T-cell (primary cell): ENCODE measurements around the gene USP48. TPM values are rescaled to one million over a fixed set of nuclear protein-coding genes. Genes with fewer than 3 reads are reported as not detected.

ENCODE experiments used
- ATAC-seq, 4 experiments: fragments of 200-7000 bp in 3 of 4; fragments of 150-1000 bp in 1 of 4; cut with Tn5 transposase; replicated peaks in 1 of 4; 1 replicate in 3 of 4; 2 replicates in 1 of 4; pipeline ENCODE4 v1.10.0; 2021; ENCODE audit warnings: moderate library complexity in 3 of 4, mild to moderate bottlenecking in 2 of 4, moderate number of reproducible peaks in 1 of 4
- CTCF ChIA-PET, 2 donors: fragments of 300-600 bp; sonication (Branson Sonifier 250); formaldehyde crosslinking; loops; one replicate each; lab custom pipeline; 2022; ENCODE audit warnings: antibody characterized with exemption in 2 of 2; lab: Charles Lee
- POLR2A ChIA-PET, 2 donors: fragments of 300-600 bp; sonication (Branson Sonifier 250); formaldehyde crosslinking; loops; one replicate each; lab custom pipeline; 2022; ENCODE audit warnings: antibody characterized with exemption in 2 of 2; lab: Charles Lee
- DNase-seq, 35 experiments: peaks; one replicate each; pipeline versions ENCODE4 v3.0.0 to v3.0.0-alpha.2; 2013 to 2023
- H3K27ac ChIP-seq: one replicate; pipeline ENCODE4 v1.5.1; 2013; ENCODE audit warnings: low read length
- H3K27me3 ChIP-seq, 2 experiments: replicated peaks in 1 of 2; 1 replicate in 1 of 2; 2 replicates in 1 of 2; pipeline versions ENCODE4 v1.6.1 to v1.7.0; 2013; ENCODE audit warnings: low read length in 1 of 2, mixed read lengths in 1 of 2; ENCODE audit not compliant: control insufficient read depth in 2 of 2, insufficient read depth in 2 of 2; ENCODE audit errors: extremely low read depth in 1 of 2
- H3K36me3 ChIP-seq, 2 donors: 1 replicate in 1 of 2; 2 replicates in 1 of 2; pipeline versions ENCODE4 v1.6.1 to v1.7.0; 2013; ENCODE audit warnings: low read length in 1 of 2; ENCODE audit not compliant: control insufficient read depth in 2 of 2, insufficient read depth in 1 of 2; ENCODE audit errors: extremely low read depth in 1 of 2
- H3K4me1 ChIP-seq, 2 experiments: 1 replicate in 1 of 2; 2 replicates in 1 of 2; pipeline versions ENCODE4 v1.6.1 to v1.7.0; 2013; ENCODE audit warnings: low read length in 2 of 2, mixed read lengths in 1 of 2; ENCODE audit not compliant: insufficient read depth in 2 of 2, control insufficient read depth in 1 of 2; ENCODE audit errors: extremely low read depth in 1 of 2
- H3K4me3 ChIP-seq, 2 donors: 1 replicate in 1 of 2; 2 replicates in 1 of 2; pipeline versions ENCODE4 v1.5.1 to v1.7.0; 2013; ENCODE audit warnings: mild to moderate bottlenecking in 2 of 2, low read length in 1 of 2, moderate library complexity in 1 of 2; ENCODE audit not compliant: control insufficient read depth in 1 of 2; ENCODE audit errors: extremely low read depth in 1 of 2
- H3K9me3 ChIP-seq: 2 replicates; pipeline ENCODE4 v1.7.0; 2013
- H3K27ac Mint-ChIP-seq, 2 donors: one replicate each; pipeline ENCODE4 v1.8.0; 2020 to 2021; ENCODE audit warnings: mild to moderate bottlenecking in 2 of 2, mixed read lengths in 2 of 2
- H3K27me3 Mint-ChIP-seq, 2 donors: one replicate each; pipeline ENCODE4 v1.8.0; 2021 to 2022; ENCODE audit warnings: mixed read lengths in 2 of 2
- H3K36me3 Mint-ChIP-seq: one replicate; pipeline ENCODE4 v1.8.0; 2021; ENCODE audit warnings: mixed read lengths
- H3K4me1 Mint-ChIP-seq, 3 donors: one replicate each; pipeline ENCODE4 v1.8.0; 2020 to 2022; ENCODE audit warnings: mixed read lengths in 3 of 3, mild to moderate bottlenecking in 1 of 3
- H3K4me3 Mint-ChIP-seq, 3 donors: one replicate each; pipeline ENCODE4 v1.8.0; 2020 to 2022; ENCODE audit warnings: mild to moderate bottlenecking in 3 of 3, mixed read lengths in 3 of 3, moderate library complexity in 3 of 3
- H3K9me3 Mint-ChIP-seq, 3 donors: one replicate each; pipeline ENCODE4 v1.8.0; 2020 to 2022; ENCODE audit warnings: mixed read lengths in 3 of 3
- WGBS: methylation state at CpG from one replicate; pipeline ENCODE4 v1.1.5; 2013; ENCODE audit warnings: missing lambda C conversion rate; ENCODE audit not compliant: insufficient coverage; 5-methylcytosine and 5-hydroxymethylcytosine counted together
- total RNA-seq, 35 experiments: library from RNA in 6 of 35; stranded (reverse) in 6 of 35; fragments of 120-200 nt in 1 of 35; gene quantifications; one replicate each; pipeline versions ENCODE4 v1.2.1 to v1.2.4 and lab custom pipeline; 2013 to 2026

USP48 gene
- total RNA-seq, 5 donors from 2014 or later (not counting 1 experiment from before 2014, with no cell fraction given), result 65.8 to 95.6 (median 77.5) TPM

DNA sequence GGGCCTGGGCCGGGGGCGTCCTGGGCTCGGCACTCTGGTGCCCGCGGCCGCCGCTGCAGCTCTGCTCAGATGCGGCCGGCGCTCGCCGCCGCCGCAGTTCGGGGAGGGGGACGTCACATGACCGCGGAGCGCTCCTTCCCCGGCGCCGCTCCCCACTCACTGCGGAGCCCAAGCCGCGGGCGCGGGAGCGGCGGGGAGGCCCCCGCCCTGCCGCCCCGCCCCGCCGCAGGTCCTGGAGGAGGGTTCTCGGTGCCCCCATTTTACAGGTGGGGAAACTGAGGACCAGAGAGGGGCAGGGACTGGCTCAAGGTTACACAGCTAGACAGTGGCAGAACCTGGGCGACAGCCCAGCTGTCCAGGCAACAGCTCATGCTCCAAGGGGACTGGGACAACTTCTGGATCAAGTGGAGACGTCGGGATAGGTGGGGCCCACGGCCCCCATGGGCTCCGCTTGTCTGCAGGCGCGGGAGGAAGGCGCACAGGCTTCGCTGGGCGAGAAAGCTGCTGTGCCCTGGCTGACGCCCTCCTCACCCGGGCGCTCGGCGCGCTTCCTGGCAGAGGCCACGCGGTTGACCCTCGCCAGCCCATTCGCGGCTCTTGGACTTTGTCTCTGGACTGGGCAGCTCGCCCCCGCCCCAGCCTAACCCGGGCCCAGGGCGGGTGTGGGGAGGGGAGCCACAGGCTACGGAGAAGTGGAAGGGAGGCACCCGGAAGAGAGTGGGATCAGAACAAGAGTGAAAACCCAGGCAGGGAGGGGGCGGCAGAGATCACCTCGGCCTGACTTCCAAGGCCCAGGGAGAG, 113.5 kb downstream of the USP48 start, which contains the start of gene RAP1GAP:
TSS of gene RAP1GAP (minus strand) at position 100 of the 801 bp plus-strand sequence. CDS start 49,325 bp downstream, outside the sequence.
- ATAC-seq (peak; percentile 72 to 78 (median 78)), DNase-seq (peak in 10 of 35 experiments; percentile 10 to 54 (median 28))
- POLR2A ChIA-PET, result no interaction called here
- peak within 1 kb of the TSS; percentile 60 to 65 (median 62) for H3K4me3 Mint-ChIP-seq
- H3K27ac Mint-ChIP-seq, result no peak within 1 kb of the TSS
- H3K36me3 Mint-ChIP-seq, result no peaks in the 10 kb centered on the region
- H3K27me3 ChIP-seq, result peaks cover 0 to 56% of the 10 kb centered on the region in 2 experiments
- peaks cover 9 to 14% (median 10%) of the 10 kb centered on the region in 3 donors for H3K4me1 Mint-ChIP-seq
- H3K36me3 ChIP-seq, result no peaks in the 10 kb centered on the region
- peaks cover 0 to 24% of the 10 kb centered on the region in 2 experiments for H3K4me1 ChIP-seq
- no peak within 1 kb of the TSS for H3K27ac ChIP-seq
- peak within 1 kb of the TSS; percentile 48 to 79 for H3K4me3 ChIP-seq
- H3K9me3 Mint-ChIP-seq, result no peaks in the 10 kb centered on the region
- WGBS, result under 1% methylated on average over 62 of the region's 64 CpGs
- H3K9me3 ChIP-seq, result no peaks in the 10 kb centered on the region
- H3K27me3 Mint-ChIP-seq, result peaks cover 16 to 38% of the 10 kb centered on the region in 2 donors
- CTCF ChIA-PET, result no interaction called here

DNA sequence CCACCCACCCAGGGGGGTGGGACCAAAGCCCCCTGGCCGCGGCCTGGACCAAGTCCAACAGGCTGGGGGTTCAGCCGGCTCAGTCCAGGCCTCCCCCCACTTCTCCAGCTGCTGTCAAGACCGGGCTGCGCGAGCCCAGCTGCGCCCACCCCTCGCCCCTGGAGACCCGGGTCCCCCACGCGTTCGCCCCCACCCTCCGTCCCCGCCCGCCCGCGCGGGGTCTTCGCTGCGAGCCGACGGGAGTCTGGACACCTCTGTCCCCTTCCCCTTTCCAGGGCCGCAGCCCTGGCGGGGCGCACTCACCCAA, 114.0 kb downstream of the USP48 start:
- ChIA-PET POLR2A (no interaction called here), CTCF (no interaction called here)
- Mint-ChIP-seq H3K4me1 (peaks cover 9 to 14% (median 10%) of the 10 kb centered on the region in 3 donors), H3K4me3 (peak overlapping the region in 1 of 3 donors; percentile 65), H3K27ac (no peak overlapping the region), H3K27me3 (peaks cover 22 to 43% of the 10 kb centered on the region in 2 donors), H3K36me3 (no peaks in the 10 kb centered on the region), H3K9me3 (no peaks in the 10 kb centered on the region)
- ATAC-seq (peak in 1 of 4 experiments; percentile 14), DNase-seq (no peak)
- Histone ChIP-seq H3K9me3 (no peaks in the 10 kb centered on the region), H3K36me3 (no peaks in the 10 kb centered on the region), H3K4me1 (peaks cover 0 to 24% of the 10 kb centered on the region in 2 experiments), H3K27me3 (peaks cover 0 to 61% of the 10 kb centered on the region in 2 experiments), H3K27ac (no peak overlapping the region), H3K4me3 (peak overlapping the region; percentile 10 to 79)
- WGBS, result 2% methylated on average over 25 of the region's 25 CpGs

DNA sequence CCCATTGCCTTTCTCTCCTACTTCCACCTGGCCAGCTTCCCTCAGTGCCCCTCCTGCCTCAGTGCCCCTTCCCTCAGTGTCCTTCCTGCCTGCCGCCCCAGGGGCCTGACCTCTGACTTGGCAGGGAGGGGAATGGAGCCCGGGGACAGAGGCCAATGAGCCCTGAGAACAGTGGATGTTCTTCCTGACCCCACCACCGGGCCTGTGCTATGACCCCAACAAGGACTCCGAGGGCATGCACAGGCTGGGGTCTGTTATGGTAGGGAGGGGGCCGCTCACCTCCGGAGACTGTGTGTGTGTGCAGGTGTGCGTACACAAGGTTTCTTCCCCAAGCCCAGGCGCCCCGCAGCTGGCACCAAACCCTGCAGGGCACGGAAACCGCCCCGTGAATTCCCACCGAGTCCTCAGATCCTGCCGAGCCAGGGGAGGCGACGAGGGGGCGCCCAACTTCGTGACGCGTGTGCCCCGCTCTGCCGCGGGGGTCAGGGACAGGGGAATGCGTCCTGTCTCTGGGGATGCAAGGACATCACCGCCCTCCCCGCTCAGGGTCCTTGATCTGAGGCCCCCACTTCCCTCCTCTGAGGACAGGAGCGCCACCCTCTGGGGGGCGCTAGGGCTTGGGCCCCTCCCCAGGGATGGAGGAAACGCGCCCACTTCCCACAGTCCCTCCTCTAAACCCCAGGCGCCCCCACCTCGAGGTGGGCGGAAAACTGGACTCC, 114.6 kb downstream of the USP48 start:
- H3K4me3 ChIP-seq, result peak overlapping the region; percentile 10 to 33
- Mint-ChIP-seq H3K4me3 (peak overlapping the region in 2 of 3 donors; percentile 21 to 65), H3K36me3 (no peaks in the 10 kb centered on the region), H3K27me3 (peaks cover 24 to 47% of the 10 kb centered on the region in 2 donors), H3K27ac (no peak overlapping the region), H3K4me1 (peaks cover 9 to 14% (median 10%) of the 10 kb centered on the region in 3 donors), H3K9me3 (no peaks in the 10 kb centered on the region)
- POLR2A ChIA-PET, result no interaction called here
- DNase-seq (no peak), ATAC-seq (peak in 1 of 4 experiments; percentile 19)
- peaks cover 0 to 66% of the 10 kb centered on the region in 2 experiments for H3K27me3 ChIP-seq
- no peak overlapping the region for H3K27ac ChIP-seq
- peaks cover 0 to 24% of the 10 kb centered on the region in 2 experiments for H3K4me1 ChIP-seq
- CTCF ChIA-PET, result no interaction called here
- WGBS, result 16% methylated on average over 23 of the region's 33 CpGs
- H3K9me3 ChIP-seq, result no peaks in the 10 kb centered on the region
- H3K36me3 ChIP-seq, result no peaks in the 10 kb centered on the region

DNA sequence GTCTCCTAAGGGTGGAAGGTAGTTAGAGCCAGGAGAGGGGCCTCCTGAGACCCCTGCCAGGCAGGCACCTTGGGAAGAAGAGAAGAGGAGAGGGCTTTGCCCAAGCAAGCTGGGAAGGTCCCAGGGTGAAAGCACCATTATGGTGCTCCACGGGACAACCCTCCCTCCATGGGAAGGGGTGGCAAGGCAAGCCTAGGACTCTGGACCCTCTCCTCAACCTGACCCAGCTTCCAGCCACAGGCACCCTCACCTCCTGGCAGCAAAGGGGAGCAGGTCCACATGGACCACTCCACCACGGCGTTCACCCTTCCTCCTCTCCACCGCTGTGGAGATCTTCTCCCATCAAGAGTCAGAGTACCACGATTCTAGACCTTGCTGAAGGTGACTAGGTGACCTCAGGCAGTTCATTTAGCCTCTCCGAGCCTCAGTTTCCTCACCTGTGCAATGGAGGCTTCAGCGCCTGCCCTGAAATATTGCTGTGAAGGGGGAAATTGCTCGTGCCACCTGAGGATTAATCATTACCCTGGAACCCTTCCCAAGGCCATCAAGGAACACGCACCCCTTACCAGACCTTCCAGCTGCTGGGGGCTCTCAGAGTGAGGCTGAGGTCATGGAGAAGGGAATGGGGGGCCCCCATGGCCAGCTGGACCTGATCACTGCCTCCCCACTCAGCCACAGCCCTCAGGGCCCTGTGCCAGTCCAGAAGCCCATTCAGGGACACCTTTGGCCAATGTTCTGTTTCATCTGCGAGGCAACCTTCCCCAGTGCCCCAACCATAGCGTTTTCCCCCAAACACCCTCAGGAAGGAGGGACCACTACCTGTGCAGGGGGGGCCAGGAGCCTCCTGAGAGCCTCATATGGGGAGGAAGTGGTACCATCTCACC, 115.4 kb downstream of the USP48 start:
- H3K27ac Mint-ChIP-seq, result no peak overlapping the region
- CTCF ChIA-PET, result no interaction called here
- H3K27ac ChIP-seq, result no peak overlapping the region
- H3K4me3 Mint-ChIP-seq, result peak overlapping the region in 1 of 3 donors; percentile 65
- no peak overlapping the region for H3K4me3 ChIP-seq
- ATAC-seq (no peak), DNase-seq (no peak)
- H3K4me1 Mint-ChIP-seq, result peaks cover 7 to 14% (median 10%) of the 10 kb centered on the region in 3 donors
- no peaks in the 10 kb centered on the region for H3K9me3 ChIP-seq
- H3K9me3 Mint-ChIP-seq, result no peaks in the 10 kb centered on the region
- H3K36me3 ChIP-seq, result no peaks in the 10 kb centered on the region
- H3K36me3 Mint-ChIP-seq, result no peaks in the 10 kb centered on the region
- peaks cover 0 to 74% of the 10 kb centered on the region in 2 experiments for H3K27me3 ChIP-seq
- 87% methylated on average over 3 of the region's 11 CpGs for whole genome bisulfite sequencing
- H3K27me3 Mint-ChIP-seq, result peaks cover 24 to 49% of the 10 kb centered on the region in 2 donors
- POLR2A ChIA-PET, result no interaction called here
- H3K4me1 ChIP-seq, result peaks cover 0 to 24% of the 10 kb centered on the region in 2 experiments

DNA sequence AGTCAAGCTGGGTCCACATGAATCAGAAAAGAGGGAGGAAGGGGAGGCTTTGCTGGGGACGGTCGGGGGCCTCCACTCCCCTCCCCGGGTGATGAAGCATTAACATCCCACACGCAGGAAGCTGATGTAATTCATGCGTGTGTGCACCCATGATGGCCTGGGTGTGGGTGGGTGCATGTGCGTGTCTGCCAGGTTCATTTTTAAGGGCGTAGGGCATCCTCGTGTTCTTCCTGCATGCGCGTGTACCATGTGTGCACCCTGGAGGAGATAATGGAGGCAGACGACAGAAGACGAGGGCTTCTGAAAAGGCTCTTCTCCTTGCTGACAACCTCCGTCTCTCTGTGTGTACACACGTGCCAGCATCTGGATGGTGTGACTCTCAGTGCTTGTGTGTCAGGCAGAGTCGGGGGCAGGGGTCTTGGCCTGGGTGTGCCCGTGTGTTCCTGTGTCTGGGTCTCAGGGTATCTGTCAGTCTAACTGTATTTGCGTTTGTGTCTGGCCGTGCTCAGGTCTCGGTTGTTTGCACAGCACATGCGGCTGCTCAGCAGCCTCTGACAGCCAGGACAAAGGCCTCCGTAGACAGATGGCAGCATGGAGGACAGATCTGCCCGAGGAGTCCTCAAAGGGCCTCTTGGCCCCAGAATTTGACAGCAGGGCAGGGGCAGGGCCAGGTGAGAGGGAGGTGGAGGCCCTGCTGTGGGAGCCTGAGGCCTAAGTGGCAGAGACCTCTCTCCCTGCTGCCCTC, 116.2 kb downstream of the USP48 start:
- peaks cover 24 to 53% of the 10 kb centered on the region in 2 donors for H3K27me3 Mint-ChIP-seq
- no peaks in the 10 kb centered on the region for H3K36me3 ChIP-seq
- peaks cover 0 to 24% of the 10 kb centered on the region in 2 experiments for H3K4me1 ChIP-seq
- H3K9me3 Mint-ChIP-seq, result no peaks in the 10 kb centered on the region
- POLR2A ChIA-PET, result no interaction called here
- no peaks in the 10 kb centered on the region for H3K9me3 ChIP-seq
- no peaks in the 10 kb centered on the region for H3K36me3 Mint-ChIP-seq
- H3K27me3 ChIP-seq, result peaks cover 0 to 83% of the 10 kb centered on the region in 2 experiments
- WGBS, result 69% methylated on average over 16 of the region's 22 CpGs
- H3K27ac Mint-ChIP-seq, result no peak overlapping the region
- no peak overlapping the region for H3K4me3 ChIP-seq
- no peak overlapping the region for H3K27ac ChIP-seq
- DNase-seq (no peak), ATAC-seq (no peak)
- H3K4me3 Mint-ChIP-seq, result peak overlapping the region in 1 of 3 donors; percentile 6
- H3K4me1 Mint-ChIP-seq, result peaks cover 7 to 14% (median 10%) of the 10 kb centered on the region in 3 donors
- CTCF ChIA-PET, result no interaction called here
